Thyroid gland (tissue), 4 donors: Measurements from ENCODE around the gene FAM120A. TPM values are rescaled to one million over a fixed set of nuclear protein-coding genes. Genes with fewer than 3 reads are reported as not detected.
A peak's percentile ranks its signal among the peaks of the same experiment; 100 is the strongest.

ENCODE experiments used
- DNase-seq, 2 donors: peaks; one replicate each; pipeline ENCODE4 v3.0.0-alpha.2; 2019
- H3K27ac ChIP-seq, 3 donors: fragments of 200-600 bp; sonication (generic); 1 replicate in 2 of 3; 2 replicates in 1 of 3; pipeline ENCODE4 v1.5.1; 2016 to 2019; ENCODE audit warnings: mild to moderate bottlenecking in 1 of 3, moderate library complexity in 1 of 3
- H3K27me3 ChIP-seq: fragments of 200-600 bp; sonication (generic); one replicate; pipeline ENCODE4 v1.5.1; 2019
- H3K36me3 ChIP-seq, 2 donors: fragments of 200-600 bp; sonication (generic); one replicate each; pipeline ENCODE4 v1.5.1; 2016 to 2019
- H3K4me1 ChIP-seq, 2 donors: fragments of 200-600 bp; sonication (generic); one replicate each; pipeline ENCODE4 v1.5.1; 2017 to 2019
- H3K4me3 ChIP-seq, 3 donors: fragments of 200-600 bp; sonication (generic); replicated peaks in 1 of 3; 1 replicate in 2 of 3; 2 replicates in 1 of 3; pipeline ENCODE4 v1.5.1; 2016; ENCODE audit warnings: mild to moderate bottlenecking in 1 of 3
- H3K9me3 ChIP-seq: fragments of 200-600 bp; sonication (generic); one replicate; pipeline ENCODE4 v1.5.1; 2017
- CTCF ChIP-seq, 6 experiments: fragments of 200-600 bp in 3 of 6; fragments of 450-650 bp in 3 of 6; sonication (generic) in 3 of 6; IDR thresholded peaks; one replicate each; pipeline ENCODE4 v1.5.1; 2016 to 2019; ENCODE audit warnings: antibody characterized with exemption in 6 of 6, mild to moderate bottlenecking in 2 of 6, inconsistent platforms in 1 of 6, moderate library complexity in 1 of 6
- POLR2A ChIP-seq, 2 donors: fragments of 450-650 bp; IDR thresholded peaks; one replicate each; pipeline ENCODE4 v1.6.1; 2017; ENCODE audit warnings: antibody characterized with exemption in 2 of 2, mild to moderate bottlenecking in 2 of 2, moderate library complexity in 1 of 2
- WGBS, 2 donors: methylation state at CpG; one replicate each; pipeline ENCODE4 v1.1.5; 2017; 5-methylcytosine and 5-hydroxymethylcytosine counted together
- intact Hi-C: fragments of 100-400 bp; cut with DNase I; formaldehyde crosslinking; loops from one replicate; pipeline ENCODE4 v1.15.1; 2023
- total RNA-seq, 4 donors: library from RNA; depleted of rRNA; stranded (reverse); fragments of >200 nt; gene quantifications; one replicate each; pipeline ENCODE4 v1.2.3, GENCODE V29; 2016

The FAM120A gene
- total RNA-seq, 4 donors from 2014 or later = 78.1 to 118 (median 111) TPM

- Histone ChIP-seq H3K4me1 (peaks cover 40 to 71% of the 10 kb centered on the region in 2 donors), H3K4me3 (no peak overlapping the region), H3K27me3 (no peaks in the 10 kb centered on the region), H3K9me3 (no peaks in the 10 kb centered on the region), H3K27ac (no peak overlapping the region), H3K36me3 (no peaks in the 10 kb centered on the region)
- DNase-seq = no peak
- intact Hi-C loops = no loop called here
- 63 to 65% methylated on average over 2 of the region's 2 CpGs for WGBS, 2 donors
- no peak for TF ChIP-seq CTCF (IDR thresholded peaks at IDR 0.05)
- no peak for TF ChIP-seq POLR2A (IDR thresholded peaks at IDR 0.05)
Measured at GRCh38 chr9:93593144-93593658, 141.7 kb downstream of the FAM120A start.

GRCh38 chr9:93594041-93594756 lies 142.7 kb downstream of the FAM120A start:
- no peaks in the 10 kb centered on the region for H3K36me3 ChIP-seq
- intact Hi-C loops = no loop called here
- 48 to 56% methylated on average over 3 to 9 of the region's 9 CpGs for WGBS, 2 donors
- H3K4me3 ChIP-seq = no peak overlapping the region
- peaks cover 33 to 61% of the 10 kb centered on the region in 2 donors for H3K4me1 ChIP-seq
- H3K27ac ChIP-seq = no peak overlapping the region
- no peaks in the 10 kb centered on the region for H3K9me3 ChIP-seq
- peak; percentile 70 to 73 for DNase-seq
- H3K27me3 ChIP-seq = no peaks in the 10 kb centered on the region
- no peak for TF ChIP-seq POLR2A (IDR thresholded peaks at IDR 0.05)
- TF ChIP-seq CTCF (IDR thresholded peaks at IDR 0.05) = no peak

GRCh38 chr9:93595461-93595860 lies 144.0 kb downstream of the FAM120A start:
- Histone ChIP-seq H3K4me1 (peaks cover 24 to 59% of the 10 kb centered on the region in 2 donors), H3K27ac (no peak overlapping the region), H3K27me3 (no peaks in the 10 kb centered on the region), H3K36me3 (no peaks in the 10 kb centered on the region), H3K4me3 (no peak overlapping the region), H3K9me3 (no peaks in the 10 kb centered on the region)
- TF ChIP-seq POLR2A (IDR thresholded peaks at IDR 0.05) (no peak), CTCF (IDR thresholded peaks at IDR 0.05) (no peak)
- no peak for DNase-seq
- intact Hi-C loops = no loop called here
- 89 to 95% methylated on average over 5 of the region's 5 CpGs for WGBS, 2 donors

GRCh38 chr9:93595861-93596365 lies 144.4 kb downstream of the FAM120A start:
- intact Hi-C loops = no loop called here
- H3K27ac ChIP-seq = no peak overlapping the region
- H3K4me3 ChIP-seq = no peak overlapping the region
- 70 to 84% methylated on average over 5 of the region's 5 CpGs for WGBS, 2 donors
- H3K36me3 ChIP-seq = no peaks in the 10 kb centered on the region
- no peak for DNase-seq
- peaks cover 24 to 59% of the 10 kb centered on the region in 2 donors for H3K4me1 ChIP-seq
- no peak for TF ChIP-seq CTCF (IDR thresholded peaks at IDR 0.05)
- no peak for TF ChIP-seq POLR2A (IDR thresholded peaks at IDR 0.05)
- H3K9me3 ChIP-seq = no peaks in the 10 kb centered on the region
- no peaks in the 10 kb centered on the region for H3K27me3 ChIP-seq

GRCh38 chr9:93596399-93596798 lies 144.9 kb downstream of the FAM120A start:
- Histone ChIP-seq H3K27ac (no peak overlapping the region), H3K4me1 (peaks cover 24 to 59% of the 10 kb centered on the region in 2 donors), H3K36me3 (no peaks in the 10 kb centered on the region), H3K9me3 (no peaks in the 10 kb centered on the region), H3K4me3 (no peak overlapping the region), H3K27me3 (no peaks in the 10 kb centered on the region)
- TF ChIP-seq CTCF (IDR thresholded peaks at IDR 0.05) (no peak), POLR2A (IDR thresholded peaks at IDR 0.05) (no peak)
- intact Hi-C loops = no loop called here
- 67 to 71% methylated on average over 4 of the region's 4 CpGs for WGBS, 2 donors
- no peak for DNase-seq
